Measurements from ENCODE around the gene SPECC1. TPM values are rescaled to one million over a fixed set of nuclear protein-coding genes. Genes with fewer than 3 reads are reported as not detected.

The SPECC1 gene
- total and polyA plus RNA-seq, 2 donors (not counting 3 experiments of a cell fraction or from before 2014, with no cell fraction given): 5.3 to 20.4 TPM

DNA sequence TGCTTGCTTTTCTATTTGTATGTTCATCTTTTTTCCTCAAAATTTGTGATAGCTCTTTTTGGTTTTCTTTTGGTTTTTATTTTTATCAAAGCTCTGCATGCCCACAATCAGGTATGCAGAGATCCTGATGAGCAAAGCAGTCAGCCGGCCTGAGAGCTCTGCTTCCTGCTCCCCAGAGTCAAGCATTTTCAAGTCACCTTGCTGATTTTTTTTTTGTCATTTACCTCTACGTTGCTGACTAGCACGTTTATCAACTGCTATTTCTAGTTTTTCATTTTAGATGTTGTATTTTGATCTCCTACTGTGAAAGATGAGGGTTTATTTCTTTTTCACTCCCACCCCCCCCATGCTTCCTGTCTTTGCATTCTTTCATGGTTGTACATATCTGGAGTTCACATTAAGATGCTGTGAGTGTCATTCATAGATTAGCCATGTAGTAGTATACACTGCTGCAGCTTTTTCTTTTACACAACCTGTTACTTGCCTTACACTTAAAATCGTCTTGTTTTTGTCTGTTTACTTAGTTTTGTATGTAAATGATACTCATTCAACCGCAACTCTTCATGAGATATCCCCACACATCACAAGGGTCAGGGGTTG is 262.0 kb downstream of the SPECC1 start:
- intact Hi-C loops (cut with micrococcal nuclease): no loop called here
- Histone ChIP-seq H3K9ac (replicated peaks; ENCODE audit: extremely low read depth, insufficient read depth, low read length) (no peak overlapping the region), H4K20me1 (replicated peaks; ENCODE audit: control insufficient read depth, extremely low read depth, insufficient read depth, low read length) (no peaks in the 10 kb centered on the region), H3K27me3 (ENCODE audit: control insufficient read depth in 2 of 2, insufficient read depth in 2 of 2, low read length in 2 of 2) (no peaks in the 10 kb centered on the region), H3K4me2 (ENCODE audit: insufficient read depth, low read length) (no peak overlapping the region), H2AFZ (ENCODE audit: low read depth, low read length) (no peak overlapping the region), H3K9me3 (replicated peaks; ENCODE audit: control insufficient read depth, insufficient read depth, low read length) (no peaks in the 10 kb centered on the region), H3K4me3 (replicated peaks in 1 of 3; ENCODE audit: insufficient read depth in 1 of 3, low read depth in 1 of 3, low read length in 3 of 3) (no peak overlapping the region), H3K27ac (ENCODE audit: insufficient read depth, low read depth, low read length) (no peak overlapping the region), H3K9me1 (replicated peaks; ENCODE audit: control insufficient read depth, extremely low read depth, insufficient read depth, low read length) (no peaks in the 10 kb centered on the region), H3K4me1 (ENCODE audit: control insufficient read depth, extremely low read depth, insufficient read depth, low read length) (peaks cover 7% of the 10 kb centered on the region), H3K79me2 (ENCODE audit: control insufficient read depth, insufficient read depth, low read length) (no peaks in the 10 kb centered on the region), H3K36me3 (ENCODE audit: control insufficient read depth in 2 of 2, extremely low read depth in 1 of 2, insufficient read depth in 2 of 2, low read length in 2 of 2) (no peaks in the 10 kb centered on the region)
- FAIRE-seq: no peak
- BruUV-seq (replicated peaks): no TSS peak
- dilution Hi-C loops (cut with MboI; ENCODE audit: extremely low pct_ligation_motif_present, low sequenced_read_pairs): no loop called here
- no peak for DNase-seq (ENCODE audit: low read depth, low spot score)
- TF ChIP-seq POLR2A (IDR thresholded peaks at IDR 0.05; ENCODE audit: low read depth, low read length) (no peak), GATA2 (IDR thresholded peaks at IDR 0.05; ENCODE audit: insufficient read depth, insufficient read length, low read depth, low read length) (no peak), JUN (IDR thresholded peaks at IDR 0.05; ENCODE audit: borderline replicate concordance, insufficient read depth, insufficient read length, low read depth) (no peak), EZH2 (IDR thresholded peaks at IDR 0.05; ENCODE audit: borderline replicate concordance, low read depth, low read length, severe bottlenecking) (no peak), POLR2AphosphoS5 (IDR thresholded peaks at IDR 0.05; ENCODE audit: insufficient read depth, low read depth, low read length) (no peak), FOS (IDR thresholded peaks at IDR 0.05; ENCODE audit: borderline replicate concordance, insufficient read depth, low read length) (no peak), MYC (IDR thresholded peaks at IDR 0.05; ENCODE audit: low read depth, low read length) (no peak)
- TF ChIP-seq, protein P1, sequence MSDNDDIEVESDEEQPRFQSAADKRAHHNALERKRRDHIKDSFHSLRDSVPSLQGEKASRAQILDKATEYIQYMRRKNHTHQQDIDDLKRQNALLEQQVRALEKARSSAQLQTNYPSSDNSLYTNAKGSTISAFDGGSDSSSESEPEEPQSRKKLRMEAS (IDR thresholded peaks at IDR 0.05; ENCODE audit: insufficient read depth, insufficient read length): no peak
- TF ChIP-seq, protein P2, sequence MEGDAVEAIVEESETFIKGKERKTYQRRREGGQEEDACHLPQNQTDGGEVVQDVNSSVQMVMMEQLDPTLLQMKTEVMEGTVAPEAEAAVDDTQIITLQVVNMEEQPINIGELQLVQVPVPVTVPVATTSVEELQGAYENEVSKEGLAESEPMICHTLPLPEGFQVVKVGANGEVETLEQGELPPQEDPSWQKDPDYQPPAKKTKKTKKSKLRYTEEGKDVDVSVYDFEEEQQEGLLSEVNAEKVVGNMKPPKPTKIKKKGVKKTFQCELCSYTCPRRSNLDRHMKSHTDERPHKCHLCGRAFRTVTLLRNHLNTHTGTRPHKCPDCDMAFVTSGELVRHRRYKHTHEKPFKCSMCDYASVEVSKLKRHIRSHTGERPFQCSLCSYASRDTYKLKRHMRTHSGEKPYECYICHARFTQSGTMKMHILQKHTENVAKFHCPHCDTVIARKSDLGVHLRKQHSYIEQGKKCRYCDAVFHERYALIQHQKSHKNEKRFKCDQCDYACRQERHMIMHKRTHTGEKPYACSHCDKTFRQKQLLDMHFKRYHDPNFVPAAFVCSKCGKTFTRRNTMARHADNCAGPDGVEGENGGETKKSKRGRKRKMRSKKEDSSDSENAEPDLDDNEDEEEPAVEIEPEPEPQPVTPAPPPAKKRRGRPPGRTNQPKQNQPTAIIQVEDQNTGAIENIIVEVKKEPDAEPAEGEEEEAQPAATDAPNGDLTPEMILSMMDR (IDR thresholded peaks at IDR 0.05; ENCODE audit: extremely low read depth in 1 of 2, insufficient read depth in 1 of 2, low read depth in 1 of 2, low read length in 2 of 2): no peak
- CTCF ChIA-PET: interaction anchor here (0.9 to 1.1 kb wide), 2 partner anchors 9 to 13 kb away, joined by 5 to 6 read pairs; no protein-coding TSS in a partner anchor
- POLR2A ChIA-PET: no interaction called here
